ENCODE results near the gene TARS1.
"Not testable (repeated sequence)": the region's sequence is repeated elsewhere in the genome, so short reads cannot be mapped to it uniquely, and the experiment has no call there.

TARS1 gene

GRCh38 chr5:33489481-33490067, 48.8 kb downstream of the TARS1 start:
- H3K27me3 Mint-ChIP-seq = no peaks in the 10 kb centered on the region
- no peaks in the 10 kb centered on the region for H3K4me1 Mint-ChIP-seq (ENCODE audit: low read depth)
- no peaks in the 10 kb centered on the region for H3K36me3 Mint-ChIP-seq (ENCODE audit: low read depth)
- H3K9me3 Mint-ChIP-seq = no peaks in the 10 kb centered on the region
- no peak overlapping the region for H3K4me3 Mint-ChIP-seq
- H3K27ac Mint-ChIP-seq = no peak overlapping the region

- H3K27ac Mint-ChIP-seq = no peak overlapping the region
Observed at GRCh38 chr5:33490071-33490665, 49.4 kb downstream of the TARS1 start.

GRCh38 chr5:33491941-33492340, 51.2 kb downstream of the TARS1 start:
- Mint-ChIP-seq H3K27ac (no peak overlapping the region), H3K36me3 (ENCODE audit: low read depth) (no peaks in the 10 kb centered on the region), H3K4me3 (no peak overlapping the region), H3K4me1 (ENCODE audit: low read depth) (no peaks in the 10 kb centered on the region), H3K27me3 (no peaks in the 10 kb centered on the region), H3K9me3 (no peaks in the 10 kb centered on the region)

More at GRCh38 chr5:33490071-33490665, 49.4 kb downstream of the TARS1 start:
- no peaks in the 10 kb centered on the region for H3K36me3 Mint-ChIP-seq (ENCODE audit: low read depth)
- H3K4me3 Mint-ChIP-seq = no peak overlapping the region
- H3K4me1 Mint-ChIP-seq (ENCODE audit: low read depth) = no peaks in the 10 kb centered on the region
- no peaks in the 10 kb centered on the region for H3K27me3 Mint-ChIP-seq
- H3K9me3 Mint-ChIP-seq = no peaks in the 10 kb centered on the region

GRCh38 chr5:33494466-33494865, 53.7 kb downstream of the TARS1 start:
- Mint-ChIP-seq H3K4me3 (no peak overlapping the region), H3K27ac (no peak overlapping the region), H3K4me1 (ENCODE audit: low read depth) (no peaks in the 10 kb centered on the region)

GRCh38 chr5:33501260-33501659, 60.5 kb downstream of the TARS1 start:
- Mint-ChIP-seq H3K27ac (no peak overlapping the region), H3K36me3 (ENCODE audit: low read depth) (no peaks in the 10 kb centered on the region), H3K4me1 (ENCODE audit: low read depth) (no peaks in the 10 kb centered on the region), H3K9me3 (no peaks in the 10 kb centered on the region), H3K27me3 (no peaks in the 10 kb centered on the region), H3K4me3 (no peak overlapping the region)

More at GRCh38 chr5:33494466-33494865, 53.7 kb downstream of the TARS1 start:
- Mint-ChIP-seq H3K36me3 (ENCODE audit: low read depth) (no peaks in the 10 kb centered on the region), H3K9me3 (no peaks in the 10 kb centered on the region), H3K27me3 (no peaks in the 10 kb centered on the region)

GRCh38 chr5:33501899-33502298, 61.1 kb downstream of the TARS1 start:
- Mint-ChIP-seq H3K4me3 (no peak overlapping the region), H3K36me3 (ENCODE audit: low read depth) (no peaks in the 10 kb centered on the region), H3K27me3 (no peaks in the 10 kb centered on the region), H3K4me1 (ENCODE audit: low read depth) (no peaks in the 10 kb centered on the region), H3K9me3 (no peaks in the 10 kb centered on the region), H3K27ac (no peak overlapping the region)

- Mint-ChIP-seq H3K27me3 (no peaks in the 10 kb centered on the region), H3K4me3 (no peak overlapping the region), H3K27ac (no peak overlapping the region), H3K9me3 (no peaks in the 10 kb centered on the region), H3K4me1 (ENCODE audit: low read depth) (no peaks in the 10 kb centered on the region), H3K36me3 (ENCODE audit: low read depth) (no peaks in the 10 kb centered on the region)
Observed at GRCh38 chr5:33504570-33504969, 63.8 kb downstream of the TARS1 start.

- no peaks in the 10 kb centered on the region for H3K4me1 Mint-ChIP-seq (ENCODE audit: low read depth)
- no peaks in the 10 kb centered on the region for H3K27me3 Mint-ChIP-seq
- no peak overlapping the region for H3K4me3 Mint-ChIP-seq
- H3K27ac Mint-ChIP-seq = no peak overlapping the region
- H3K36me3 Mint-ChIP-seq (ENCODE audit: low read depth) = no peaks in the 10 kb centered on the region
- H3K9me3 Mint-ChIP-seq = no peaks in the 10 kb centered on the region
Observed at GRCh38 chr5:33507426-33507825, 66.7 kb downstream of the TARS1 start.

GRCh38 chr5:33509036-33509435, 68.3 kb downstream of the TARS1 start:
- no peaks in the 10 kb centered on the region for H3K36me3 Mint-ChIP-seq (ENCODE audit: low read depth)
- H3K4me1 Mint-ChIP-seq (ENCODE audit: low read depth) = no peaks in the 10 kb centered on the region
- H3K27me3 Mint-ChIP-seq = no peaks in the 10 kb centered on the region
- no peak overlapping the region for H3K27ac Mint-ChIP-seq
- H3K4me3 Mint-ChIP-seq = no peak overlapping the region
- H3K9me3 Mint-ChIP-seq = no peaks in the 10 kb centered on the region

- Mint-ChIP-seq H3K27ac (no peak overlapping the region), H3K4me3 (no peak overlapping the region), H3K27me3 (peaks cover 7% of the 10 kb centered on the region), H3K4me1 (ENCODE audit: low read depth) (no peaks in the 10 kb centered on the region), H3K9me3 (peaks cover 4% of the 10 kb centered on the region), H3K36me3 (ENCODE audit: low read depth) (no peaks in the 10 kb centered on the region)
Observed at GRCh38 chr5:33513462-33514185, 72.9 kb downstream of the TARS1 start.

GRCh38 chr5:33515366-33515765, 74.6 kb downstream of the TARS1 start:
- not testable (repeated sequence) for H3K9me3 Mint-ChIP-seq; H3K4me3 Mint-ChIP-seq; H3K36me3 Mint-ChIP-seq (ENCODE audit: low read depth); H3K27me3 Mint-ChIP-seq; H3K27ac Mint-ChIP-seq; H3K4me1 Mint-ChIP-seq (ENCODE audit: low read depth)

GRCh38 chr5:33516421-33516820, 75.7 kb downstream of the TARS1 start:
- no peak overlapping the region for H3K27ac Mint-ChIP-seq
- peaks cover 4% of the 10 kb centered on the region for H3K9me3 Mint-ChIP-seq
- no peaks in the 10 kb centered on the region for H3K4me1 Mint-ChIP-seq (ENCODE audit: low read depth)
- H3K36me3 Mint-ChIP-seq (ENCODE audit: low read depth) = no peaks in the 10 kb centered on the region
- H3K4me3 Mint-ChIP-seq = no peak overlapping the region
- H3K27me3 Mint-ChIP-seq = peaks cover 7% of the 10 kb centered on the region

Data from stimulated activated naive CD8-positive, alpha-beta T cell treated with anti-CD3 and anti-CD28 coated beads, Interleukin-15, Interleukin-2, amounts not matched to agents 100 ng/mL and 50 ng/mL, for 24 hours (primary cell).